22Rv1 (cell line): Measurements from ENCODE around the gene MADD.

Experiments
- ZFX ChIP-seq: fragments of 450-650 bp; IDR thresholded peaks from 2 replicates; pipeline ENCODE4 v1.6.1; 2017; ENCODE audit warnings: antibody characterized with exemption, borderline replicate concordance
- TF ChIP-seq, protein P1 (sequence below): fragments of 450-650 bp; IDR thresholded peaks from 2 replicates; pipeline ENCODE4 v1.5.1; 2017; ENCODE audit warnings: mild to moderate bottlenecking

DNA sequence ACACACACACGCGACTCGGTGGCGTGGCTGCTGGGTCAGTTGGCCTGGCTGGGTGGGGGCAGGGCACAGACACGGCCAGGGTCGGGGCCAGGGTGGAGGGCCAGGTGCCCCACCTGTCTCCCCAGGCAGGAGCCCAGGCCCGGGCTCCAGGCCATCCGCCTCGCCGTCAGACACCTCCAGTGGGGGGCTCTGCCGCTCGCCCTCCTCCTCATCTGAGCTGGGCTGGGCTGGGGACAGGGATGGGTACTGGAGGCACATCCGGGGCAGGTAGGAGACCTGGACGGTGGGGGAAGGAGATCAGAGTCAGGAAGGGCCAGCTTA, 88.8 kb downstream of the MADD start:
- TF ChIP-seq, protein P1, sequence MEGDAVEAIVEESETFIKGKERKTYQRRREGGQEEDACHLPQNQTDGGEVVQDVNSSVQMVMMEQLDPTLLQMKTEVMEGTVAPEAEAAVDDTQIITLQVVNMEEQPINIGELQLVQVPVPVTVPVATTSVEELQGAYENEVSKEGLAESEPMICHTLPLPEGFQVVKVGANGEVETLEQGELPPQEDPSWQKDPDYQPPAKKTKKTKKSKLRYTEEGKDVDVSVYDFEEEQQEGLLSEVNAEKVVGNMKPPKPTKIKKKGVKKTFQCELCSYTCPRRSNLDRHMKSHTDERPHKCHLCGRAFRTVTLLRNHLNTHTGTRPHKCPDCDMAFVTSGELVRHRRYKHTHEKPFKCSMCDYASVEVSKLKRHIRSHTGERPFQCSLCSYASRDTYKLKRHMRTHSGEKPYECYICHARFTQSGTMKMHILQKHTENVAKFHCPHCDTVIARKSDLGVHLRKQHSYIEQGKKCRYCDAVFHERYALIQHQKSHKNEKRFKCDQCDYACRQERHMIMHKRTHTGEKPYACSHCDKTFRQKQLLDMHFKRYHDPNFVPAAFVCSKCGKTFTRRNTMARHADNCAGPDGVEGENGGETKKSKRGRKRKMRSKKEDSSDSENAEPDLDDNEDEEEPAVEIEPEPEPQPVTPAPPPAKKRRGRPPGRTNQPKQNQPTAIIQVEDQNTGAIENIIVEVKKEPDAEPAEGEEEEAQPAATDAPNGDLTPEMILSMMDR: no peak
- no peak for TF ChIP-seq ZFX
